Activated B cell treated with CpG ODN at 0.5 μM for 24 hours (primary cell): ENCODE data around the gene CDK14. TPM values are rescaled to one million over a fixed set of nuclear protein-coding genes. Genes with fewer than 3 reads are reported as not detected.

Experiments
- ATAC-seq: fragments of 200-7000 bp; cut with Tn5 transposase; one replicate; pipeline ENCODE4 v1.10.0; 2021; ENCODE audit warnings: low read depth, mild to moderate bottlenecking, moderate library complexity
- CTCF ChIA-PET: fragments of 350-600 bp; sonication (Branson Sonifier 250); formaldehyde crosslinking; loops from one replicate; lab custom pipeline; 2021; ENCODE audit warnings: antibody characterized with exemption; lab: Charles Lee
- POLR2A ChIA-PET: fragments of 350-600 bp; sonication (Branson Sonifier 250); formaldehyde crosslinking; loops from one replicate; lab custom pipeline; 2021; ENCODE audit warnings: antibody characterized with exemption; lab: Charles Lee
- DNase-seq: peaks from one replicate; pipeline ENCODE4 v3.0.0; 2022
- H3K27ac Mint-ChIP-seq: one replicate; pipeline ENCODE4 v1.8.0; 2020; ENCODE audit warnings: mixed read lengths
- H3K27me3 Mint-ChIP-seq: one replicate; pipeline ENCODE4 v1.8.0; 2021; ENCODE audit warnings: mixed read lengths
- H3K36me3 Mint-ChIP-seq: one replicate; pipeline ENCODE4 v1.8.0; 2021; ENCODE audit warnings: low read depth, mixed read lengths
- H3K4me1 Mint-ChIP-seq: one replicate; pipeline ENCODE4 v1.8.0; 2021; ENCODE audit warnings: mixed read lengths
- H3K4me3 Mint-ChIP-seq: one replicate; pipeline ENCODE4 v1.8.0; 2020; ENCODE audit warnings: mild to moderate bottlenecking, mixed read lengths
- H3K9me3 Mint-ChIP-seq: one replicate; pipeline ENCODE4 v1.8.0; 2020; ENCODE audit warnings: mixed read lengths
- CTCF ChIP-seq: fragments of 200-600 bp; IDR thresholded peaks from one replicate; pipeline ENCODE4 v1.8.0; 2022; ENCODE audit warnings: antibody characterized with exemption, mild to moderate bottlenecking
- intact Hi-C: fragments of 100-400 bp; cut with micrococcal nuclease; formaldehyde crosslinking; loops from one replicate; pipeline ENCODE4 v1.15.1; 2024
- total RNA-seq: library from RNA; stranded (reverse); gene quantifications from 2 replicates; pipeline ENCODE4 v1.2.3, GENCODE V29; 2022

Gene CDK14
- total RNA-seq, 1 donor from 2014 or later = 140 TPM

GRCh38 chr7:90824386-90825307 is 228.5 kb downstream of the CDK14 start:
- no peaks in the 10 kb centered on the region for H3K27me3 Mint-ChIP-seq
- TF ChIP-seq CTCF = no peak
- H3K4me1 Mint-ChIP-seq = peaks cover 22% of the 10 kb centered on the region
- peaks cover 15% of the 10 kb centered on the region for H3K9me3 Mint-ChIP-seq
- H3K4me3 Mint-ChIP-seq = no peak overlapping the region
- no peak overlapping the region for H3K27ac Mint-ChIP-seq
- ChIA-PET CTCF (no interaction called here), POLR2A (no interaction called here)
- DNase-seq (no peak), ATAC-seq (no peak)
- intact Hi-C loops = no loop called here
- H3K36me3 Mint-ChIP-seq = peaks cover 58% of the 10 kb centered on the region

GRCh38 chr7:90825779-90826178 is 229.7 kb downstream of the CDK14 start:
- Mint-ChIP-seq H3K4me1 (peaks cover 23% of the 10 kb centered on the region), H3K36me3 (peaks cover 62% of the 10 kb centered on the region), H3K9me3 (peaks cover 13% of the 10 kb centered on the region), H3K4me3 (no peak overlapping the region), H3K27me3 (no peaks in the 10 kb centered on the region), H3K27ac (no peak overlapping the region)
- DNase-seq (no peak), ATAC-seq (no peak)
- ChIA-PET POLR2A (no interaction called here), CTCF (no interaction called here)
- no peak for TF ChIP-seq CTCF
- intact Hi-C loops = no loop called here

DNA sequence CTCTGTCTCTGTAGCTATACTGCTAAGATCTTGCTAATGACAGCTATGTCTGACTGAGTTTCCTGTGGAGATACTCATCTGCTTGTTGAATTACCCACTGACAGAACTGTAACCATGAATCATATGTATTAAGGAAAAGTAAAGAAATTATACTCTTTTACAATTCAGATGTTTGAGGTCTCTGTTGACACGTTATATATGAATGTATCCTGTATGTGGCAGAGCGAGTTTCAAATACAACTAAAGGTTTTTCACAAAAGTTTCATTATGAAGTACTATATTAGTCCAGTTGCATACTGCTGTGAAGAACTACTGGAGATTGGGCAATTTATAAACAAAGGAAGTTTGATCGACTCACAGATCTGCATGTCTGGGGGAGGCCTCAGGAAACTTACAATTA is 232.5 kb downstream of the CDK14 start:
- Mint-ChIP-seq H3K9me3 (peaks cover 13% of the 10 kb centered on the region), H3K4me1 (peaks cover 26% of the 10 kb centered on the region), H3K4me3 (no peak overlapping the region), H3K27me3 (no peaks in the 10 kb centered on the region), H3K36me3 (peaks cover 47% of the 10 kb centered on the region), H3K27ac (no peak overlapping the region)
- no peak for ATAC-seq
- ChIA-PET POLR2A (no interaction called here), CTCF (no interaction called here)
- TF ChIP-seq CTCF = no peak
- intact Hi-C loops = no loop called here
- no peak for DNase-seq

DNA sequence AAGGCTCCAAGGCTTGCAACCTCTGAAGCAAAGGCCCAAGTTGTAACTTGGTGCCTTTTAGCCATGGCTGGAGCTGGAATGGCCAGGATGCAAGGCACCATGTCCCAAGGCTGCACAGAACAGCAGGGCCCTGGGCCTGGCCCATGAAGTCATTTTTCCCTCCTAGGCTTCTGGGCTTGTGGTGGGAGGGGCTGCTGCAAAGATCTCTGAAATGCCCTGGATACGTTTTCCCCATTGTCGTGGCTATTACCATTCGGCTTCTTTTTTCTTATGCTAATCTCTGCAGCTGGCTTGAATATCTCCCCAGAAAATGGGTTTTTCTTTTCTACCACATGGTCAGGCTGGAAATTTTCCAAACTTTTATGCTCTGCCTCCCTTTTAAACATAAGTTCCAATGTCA is 234.2 kb downstream of the CDK14 start:
- H3K36me3 Mint-ChIP-seq = peaks cover 43% of the 10 kb centered on the region
- no peak overlapping the region for H3K27ac Mint-ChIP-seq
- intact Hi-C loops = no loop called here
- ATAC-seq = no peak
- no peak for TF ChIP-seq CTCF
- peaks cover 24% of the 10 kb centered on the region for H3K4me1 Mint-ChIP-seq
- no peak for DNase-seq
- H3K4me3 Mint-ChIP-seq = no peak overlapping the region
- peaks cover 17% of the 10 kb centered on the region for H3K9me3 Mint-ChIP-seq
- POLR2A ChIA-PET = no interaction called here
- no peaks in the 10 kb centered on the region for H3K27me3 Mint-ChIP-seq
- CTCF ChIA-PET = no interaction called here

- no peak for TF ChIP-seq CTCF
- ATAC-seq = no peak
- H3K4me1 Mint-ChIP-seq = peaks cover 24% of the 10 kb centered on the region
- no peak overlapping the region for H3K4me3 Mint-ChIP-seq
- CTCF ChIA-PET = no interaction called here
- POLR2A ChIA-PET = no interaction called here
- peaks cover 16% of the 10 kb centered on the region for H3K9me3 Mint-ChIP-seq
- intact Hi-C loops = no loop called here
- peaks cover 50% of the 10 kb centered on the region for H3K36me3 Mint-ChIP-seq
- no peaks in the 10 kb centered on the region for H3K27me3 Mint-ChIP-seq
- no peak overlapping the region for H3K27ac Mint-ChIP-seq
- DNase-seq = no peak
Measured at GRCh38 chr7:90832726-90833125, 236.6 kb downstream of the CDK14 start.
